ENCODE results near the gene UBL7. TPM values are rescaled to one million over a fixed set of nuclear protein-coding genes. Genes with fewer than 3 reads are reported as not detected.

UBL7 gene
- total RNA-seq, 2 experiments from 2014 or later, result 55.9 to 60.9 TPM

DNA sequence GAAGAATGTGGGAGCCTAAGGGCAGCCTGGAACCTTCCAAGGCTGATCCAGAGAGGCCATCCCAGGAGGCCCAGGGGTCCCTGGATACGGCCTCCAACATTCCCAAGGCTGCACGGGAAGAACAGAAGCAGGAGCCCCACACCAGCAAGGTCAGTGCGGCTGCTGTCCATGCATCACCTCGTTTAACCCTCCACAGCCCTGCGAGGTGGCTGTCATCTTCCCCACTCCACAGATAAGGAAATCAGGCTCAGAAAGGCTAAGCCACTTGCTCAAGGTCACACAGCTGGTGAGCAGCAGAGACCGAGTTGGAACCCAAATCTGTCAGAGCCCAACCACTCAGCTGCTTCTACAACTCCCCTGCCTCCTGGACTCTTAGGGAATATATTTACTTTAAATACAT is 48.8 kb downstream of the UBL7 start:
- H3K27ac Mint-ChIP-seq, result no peak overlapping the region

DNA sequence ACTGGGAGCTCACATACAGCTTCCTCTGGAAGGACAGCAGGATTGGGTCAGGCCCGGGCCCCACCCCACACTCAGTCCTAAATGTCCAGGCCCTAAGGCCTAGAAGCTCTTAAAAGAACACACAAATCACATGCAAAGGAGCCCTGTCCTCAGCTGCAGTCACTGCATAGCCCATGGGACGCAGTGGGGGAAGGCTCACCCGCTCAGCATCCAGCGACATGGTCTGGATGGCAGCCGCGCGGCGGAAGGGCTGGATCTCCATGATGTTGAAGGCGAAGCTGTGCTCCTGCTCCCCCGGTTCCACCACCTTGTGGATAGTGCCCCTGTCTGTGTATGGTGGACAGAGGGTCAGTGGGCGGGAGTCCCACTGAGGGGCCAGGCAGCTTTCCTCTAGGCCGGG is 49.3 kb downstream of the UBL7 start:
- Mint-ChIP-seq H3K27me3 (no peaks in the 10 kb centered on the region), H3K36me3 (peaks cover 24% of the 10 kb centered on the region), H3K4me1 (peaks cover 25% of the 10 kb centered on the region), H3K9me3 (ENCODE audit: low read depth) (no peaks in the 10 kb centered on the region), H3K4me3 (no peak overlapping the region), H3K27ac (no peak overlapping the region)
- CTCF ChIA-PET, result interaction anchor here (1.4 to 1.6 kb wide), 2 partner anchors 20 to 29 kb away, joined by 4 to 6 read pairs; no protein-coding TSS in a partner anchor
- DNase-seq (no peak), ATAC-seq (no peak)

More for the DNA sequence above, 48.8 kb downstream of the UBL7 start:
- Mint-ChIP-seq H3K9me3 (ENCODE audit: low read depth) (no peaks in the 10 kb centered on the region), H3K4me1 (peaks cover 29% of the 10 kb centered on the region), H3K4me3 (no peak overlapping the region), H3K27me3 (no peaks in the 10 kb centered on the region), H3K36me3 (peaks cover 26% of the 10 kb centered on the region)
- DNase-seq (no peak), ATAC-seq (no peak)
- CTCF ChIA-PET, result interaction anchor here (1.4 to 1.6 kb wide), 2 partner anchors 20 to 30 kb away, joined by 4 to 6 read pairs; no protein-coding TSS in a partner anchor

DNA sequence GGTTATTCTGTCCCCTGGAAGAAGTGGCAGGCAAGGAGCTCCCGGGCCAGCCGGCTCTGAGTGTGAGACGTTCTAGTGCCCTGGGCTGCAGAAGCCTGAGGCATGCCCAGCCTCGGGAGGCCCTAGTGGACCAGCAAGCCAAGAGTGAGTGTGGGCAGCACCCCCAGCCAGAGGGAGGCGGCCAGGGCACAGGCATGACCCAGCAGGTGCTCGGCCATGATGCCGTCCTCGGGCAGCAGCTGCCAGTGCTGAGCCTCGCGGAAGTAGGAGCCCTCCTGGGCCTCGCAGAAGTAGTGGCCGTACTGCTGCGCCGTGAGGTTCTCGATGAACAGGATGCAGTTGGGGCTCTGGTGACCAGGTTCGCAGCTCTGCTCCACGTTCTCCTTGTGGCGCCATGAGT is 50.5 kb downstream of the UBL7 start:
- H3K4me3 Mint-ChIP-seq, result no peak overlapping the region
- H3K9me3 Mint-ChIP-seq (ENCODE audit: low read depth), result no peaks in the 10 kb centered on the region
- no peaks in the 10 kb centered on the region for H3K27me3 Mint-ChIP-seq
- CTCF ChIA-PET, result interaction anchor here (1.0 to 12.3 kb wide), 2 partner anchors 22 to 28 kb away, joined by 4 to 108 read pairs; partner anchors contain the start of gene SEMA7A
- peaks cover 16% of the 10 kb centered on the region for H3K4me1 Mint-ChIP-seq
- no peak for DNase-seq
- H3K36me3 Mint-ChIP-seq, result peaks cover 18% of the 10 kb centered on the region
- ATAC-seq, result no peak
- no peak overlapping the region for H3K27ac Mint-ChIP-seq

DNA sequence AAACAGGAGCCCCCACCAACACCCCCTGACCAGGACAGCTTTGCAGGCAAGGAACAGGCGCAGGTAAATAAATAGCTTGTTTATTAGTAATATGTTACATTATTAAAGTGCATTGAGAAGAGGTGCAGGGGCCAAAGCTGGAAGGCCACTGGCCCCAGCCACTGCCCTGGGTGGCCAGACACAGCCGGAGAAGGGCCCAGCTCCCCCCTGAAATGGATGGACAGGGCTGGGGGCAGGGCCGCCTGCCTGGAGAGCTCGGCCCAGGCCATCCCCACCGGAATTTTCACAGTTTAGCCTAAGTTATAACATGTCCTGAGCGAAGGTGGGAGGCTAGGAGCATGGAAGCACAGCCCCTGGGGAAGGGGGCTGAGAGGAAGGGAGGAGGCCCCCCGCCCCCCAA is 51.7 kb downstream of the UBL7 start:
- peaks cover 15% of the 10 kb centered on the region for H3K36me3 Mint-ChIP-seq
- no peaks in the 10 kb centered on the region for H3K27me3 Mint-ChIP-seq
- no peak overlapping the region for H3K4me3 Mint-ChIP-seq
- ATAC-seq (no peak), DNase-seq (no peak)
- CTCF ChIA-PET, result interaction anchor here (0.9 to 12.3 kb wide), 3 partner anchors 23 to 27 kb away, joined by 3 to 108 read pairs (median 4); partner anchors contain the start of gene SEMA7A
- H3K4me1 Mint-ChIP-seq, result peaks cover 9% of the 10 kb centered on the region
- no peak overlapping the region for H3K27ac Mint-ChIP-seq
- H3K9me3 Mint-ChIP-seq (ENCODE audit: low read depth), result no peaks in the 10 kb centered on the region

DNA sequence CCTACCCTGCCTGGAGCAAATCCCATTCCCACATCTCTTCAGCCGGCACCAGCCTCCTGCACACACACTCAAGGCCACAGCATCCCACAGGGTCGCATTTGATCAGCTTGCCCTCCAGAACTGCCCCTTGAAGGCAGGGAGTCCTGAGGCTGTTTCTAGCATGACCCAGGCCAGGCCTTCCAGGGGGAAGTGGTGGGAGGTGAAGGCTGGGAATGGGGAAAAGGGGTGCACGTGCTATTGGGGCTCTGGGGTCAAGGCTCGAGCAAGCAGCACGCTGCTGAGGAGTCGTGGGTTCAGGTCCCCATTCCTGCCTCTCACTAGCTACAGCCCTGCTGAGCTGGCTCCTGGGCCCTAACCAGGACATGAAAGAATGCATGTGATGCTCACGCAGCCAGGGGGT is 52.1 kb downstream of the UBL7 start:
- CTCF ChIA-PET, result interaction anchor here (1.1 to 12.3 kb wide), 2 partner anchors 23 to 25 kb away, joined by 3 to 108 read pairs; partner anchors contain the start of gene SEMA7A
- H3K9me3 Mint-ChIP-seq (ENCODE audit: low read depth), result no peaks in the 10 kb centered on the region
- no peak overlapping the region for H3K4me3 Mint-ChIP-seq
- ATAC-seq (no peak), DNase-seq (no peak)
- peaks cover 11% of the 10 kb centered on the region for H3K36me3 Mint-ChIP-seq
- H3K27ac Mint-ChIP-seq, result no peak overlapping the region
- peaks cover 13% of the 10 kb centered on the region for H3K4me1 Mint-ChIP-seq
- no peaks in the 10 kb centered on the region for H3K27me3 Mint-ChIP-seq

DNA sequence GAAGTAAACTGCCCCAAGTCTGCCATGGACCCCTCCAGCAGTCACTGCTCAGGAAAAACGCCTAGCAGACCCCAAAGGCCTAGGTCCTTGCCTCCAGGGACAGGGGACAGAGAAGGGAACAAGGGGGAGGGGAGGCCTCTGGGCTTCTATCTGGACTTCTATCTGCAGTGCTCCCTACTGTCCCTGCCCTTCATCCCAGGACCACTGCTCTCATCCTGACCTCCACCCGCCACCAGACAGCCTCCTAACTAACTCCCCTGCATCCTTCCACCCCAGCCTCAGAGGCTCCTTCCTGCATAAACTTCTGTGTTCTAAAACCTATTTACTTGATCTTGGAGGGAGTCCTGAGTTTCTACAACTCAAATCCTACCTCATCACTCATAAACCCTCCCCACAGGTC is 52.6 kb downstream of the UBL7 start:
- peak overlapping the region; percentile 25 for H3K27ac Mint-ChIP-seq
- H3K27me3 Mint-ChIP-seq, result no peaks in the 10 kb centered on the region

DNA sequence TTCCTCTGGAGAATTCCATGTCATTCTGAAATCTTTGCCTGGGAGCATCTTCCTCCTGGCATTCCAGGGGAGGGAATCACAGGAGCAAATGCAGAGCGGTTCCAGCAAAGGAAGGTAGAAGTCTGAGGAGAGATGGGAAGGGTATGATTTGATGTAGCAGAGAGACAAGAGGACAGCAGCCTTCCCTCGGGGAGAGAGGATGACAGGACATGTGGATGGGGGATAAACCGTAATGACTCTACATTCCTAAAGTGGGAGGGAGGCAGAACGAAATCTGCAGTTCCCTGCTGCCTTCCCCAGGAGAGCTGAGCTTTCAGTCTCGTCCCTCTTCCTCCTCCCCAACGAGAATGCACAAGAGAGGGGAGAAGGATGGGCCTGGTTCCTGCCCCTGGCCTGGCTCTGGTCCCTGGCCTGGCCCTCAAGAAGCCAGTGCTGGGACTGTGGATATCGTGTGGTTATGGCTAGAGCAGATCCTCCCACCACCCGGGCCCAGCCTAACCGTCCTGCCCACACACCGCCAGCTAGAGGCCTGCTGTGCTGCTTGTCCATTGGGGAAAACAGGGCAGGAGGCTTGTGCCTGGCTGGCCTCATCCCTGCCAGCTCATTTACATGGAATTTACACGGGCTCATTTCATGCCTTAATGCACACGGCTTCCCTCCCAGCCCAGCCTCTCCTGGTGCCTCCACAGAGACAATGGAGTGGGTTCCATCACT is 53.8 kb downstream of the UBL7 start:
- peaks cover 10% of the 10 kb centered on the region for H3K36me3 Mint-ChIP-seq
- no peak overlapping the region for H3K4me3 Mint-ChIP-seq
- peaks cover 30% of the 10 kb centered on the region for H3K4me1 Mint-ChIP-seq
- no peak overlapping the region for H3K27ac Mint-ChIP-seq
- CTCF ChIA-PET, result interaction anchor here (0.9 to 12.3 kb wide), 2 partner anchors 23 to 25 kb away, joined by 3 to 108 read pairs; partner anchors contain the start of gene SEMA7A
- no peaks in the 10 kb centered on the region for H3K27me3 Mint-ChIP-seq
- no peaks in the 10 kb centered on the region for H3K9me3 Mint-ChIP-seq (ENCODE audit: low read depth)
- no peak for DNase-seq
- no peak for ATAC-seq

More for the DNA sequence above, 52.6 kb downstream of the UBL7 start:
- Mint-ChIP-seq H3K4me1 (peaks cover 17% of the 10 kb centered on the region), H3K9me3 (ENCODE audit: low read depth) (no peaks in the 10 kb centered on the region), H3K4me3 (no peak overlapping the region), H3K36me3 (peaks cover 11% of the 10 kb centered on the region)
- CTCF ChIA-PET, result interaction anchor here (0.9 to 12.3 kb wide), 2 partner anchors 24 to 25 kb away, joined by 3 to 108 read pairs; partner anchors contain the start of gene SEMA7A
- DNase-seq (no peak), ATAC-seq (no peak)

DNA sequence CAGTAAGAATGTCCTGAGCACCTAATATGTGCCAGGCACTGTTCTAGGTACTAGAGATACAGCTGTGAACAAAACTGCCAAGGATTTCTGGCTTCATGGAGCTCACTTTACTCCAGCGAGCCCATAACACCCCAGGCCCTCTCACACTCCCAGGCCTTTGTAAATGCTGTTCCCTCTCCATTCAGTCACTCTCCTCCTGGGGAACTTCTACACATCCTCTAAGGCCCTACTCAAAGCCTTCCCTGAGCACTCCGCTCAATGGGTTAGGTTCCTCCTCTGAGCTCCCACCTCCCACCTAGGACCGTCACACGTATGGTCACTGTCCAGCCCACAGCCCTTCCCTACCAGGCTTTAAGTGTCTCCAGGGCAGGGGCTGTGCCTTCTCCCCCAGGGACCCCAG is 54.4 kb downstream of the UBL7 start:
- ATAC-seq, result no peak
- H3K4me1 Mint-ChIP-seq, result peaks cover 36% of the 10 kb centered on the region
- CTCF ChIA-PET, result interaction anchor here (8.4 to 12.3 kb wide), 2 partner anchors 23 to 26 kb away, joined by 108 to 123 read pairs; partner anchors contain the start of gene SEMA7A
- no peak overlapping the region for H3K27ac Mint-ChIP-seq
- no peaks in the 10 kb centered on the region for H3K27me3 Mint-ChIP-seq
- no peak for DNase-seq
- H3K9me3 Mint-ChIP-seq (ENCODE audit: low read depth), result no peaks in the 10 kb centered on the region
- H3K4me3 Mint-ChIP-seq, result no peak overlapping the region
- H3K36me3 Mint-ChIP-seq, result peaks cover 6% of the 10 kb centered on the region

DNA sequence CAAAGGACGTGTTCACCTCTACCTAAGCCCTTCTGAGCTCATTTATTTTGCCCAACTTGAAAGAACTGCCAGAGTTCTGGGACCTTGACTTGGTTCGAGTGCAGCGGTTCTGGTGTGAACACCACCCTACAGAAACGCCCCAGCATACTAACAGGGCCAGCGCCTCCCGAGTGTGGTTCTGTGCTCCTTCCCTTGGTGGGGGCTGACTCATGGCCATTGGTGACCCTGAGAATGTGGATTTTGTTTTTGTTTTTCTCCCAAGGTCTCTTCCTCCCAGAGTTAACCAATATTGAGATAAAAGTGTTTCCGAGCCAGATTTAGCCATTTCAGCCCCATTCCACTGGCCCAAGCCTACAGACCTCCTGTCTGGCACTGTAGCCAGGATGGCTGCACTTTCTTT is 55.1 kb downstream of the UBL7 start:
- CTCF ChIA-PET, result interaction anchor here (8.4 to 12.3 kb wide), 2 partner anchors 22 to 26 kb away, joined by 108 to 123 read pairs; partner anchors contain the start of gene SEMA7A
- H3K4me1 Mint-ChIP-seq, result peaks cover 43% of the 10 kb centered on the region
- no peak for ATAC-seq
- H3K27me3 Mint-ChIP-seq, result no peaks in the 10 kb centered on the region
- peaks cover 3% of the 10 kb centered on the region for H3K36me3 Mint-ChIP-seq
- no peak for DNase-seq
- peak overlapping the region; percentile 5 for H3K27ac Mint-ChIP-seq
- no peak overlapping the region for H3K4me3 Mint-ChIP-seq
- H3K9me3 Mint-ChIP-seq (ENCODE audit: low read depth), result no peaks in the 10 kb centered on the region

DNA sequence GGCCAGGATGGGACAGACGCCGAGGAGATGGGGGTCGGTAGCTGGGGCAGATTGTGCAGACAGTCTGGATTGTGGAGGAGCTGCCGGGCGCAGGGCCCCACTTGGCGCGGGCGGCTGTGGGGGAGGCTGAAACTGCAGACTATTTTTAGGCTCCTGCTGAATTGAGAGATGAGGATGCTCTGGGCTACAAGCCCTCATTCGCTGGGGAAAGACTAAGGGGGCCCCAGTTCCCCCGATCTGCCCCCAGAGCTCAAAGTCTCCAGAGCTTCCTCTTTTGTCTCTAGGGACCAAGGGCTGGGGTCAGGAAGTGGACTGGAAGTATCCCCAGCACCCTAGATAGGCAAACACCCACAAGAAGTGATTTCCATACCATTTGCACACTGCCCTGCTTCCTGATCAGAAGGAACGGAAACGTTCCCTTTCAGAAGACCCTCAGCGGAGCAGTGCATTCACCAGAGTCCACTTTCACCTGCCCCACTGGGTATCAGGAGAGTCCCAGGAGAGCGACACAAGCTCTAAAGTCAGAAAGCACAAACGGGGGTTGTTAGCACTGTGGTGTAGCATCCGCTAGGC is 56.9 kb downstream of the UBL7 start:
- Mint-ChIP-seq H3K27ac (peak overlapping the region; percentile 90), H3K9me3 (ENCODE audit: low read depth) (no peaks in the 10 kb centered on the region), H3K4me3 (peak overlapping the region; percentile 25), H3K4me1 (peaks cover 60% of the 10 kb centered on the region), H3K27me3 (no peaks in the 10 kb centered on the region), H3K36me3 (peaks cover 1% of the 10 kb centered on the region)
- DNase-seq (no peak), ATAC-seq (no peak)
- CTCF ChIA-PET, result interaction anchor here (1.0 to 12.3 kb wide), 7 partner anchors 16 to 36 kb away, joined by 4 to 123 read pairs (median 7); partner anchors contain the start of gene SEMA7A

DNA sequence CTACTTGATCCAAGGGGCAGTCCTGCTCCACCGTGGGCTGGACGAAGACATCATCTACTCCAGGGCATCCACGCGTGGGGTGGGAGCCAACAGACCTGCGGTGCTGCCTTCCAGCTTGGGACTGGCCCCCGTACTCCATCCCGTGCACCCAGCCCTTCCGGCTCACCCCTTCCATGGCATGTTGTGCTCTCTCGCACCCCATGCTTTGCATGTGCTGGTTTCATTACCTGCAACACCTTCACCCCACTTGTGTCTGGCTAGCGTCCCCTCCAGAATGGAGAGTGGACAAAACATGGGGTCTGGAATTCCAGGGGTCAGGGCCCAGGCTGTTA is 57.4 kb downstream of the UBL7 start:
- Mint-ChIP-seq H3K27me3 (no peaks in the 10 kb centered on the region), H3K36me3 (peaks cover 1% of the 10 kb centered on the region), H3K4me3 (peak overlapping the region; percentile 25), H3K9me3 (ENCODE audit: low read depth) (no peaks in the 10 kb centered on the region), H3K27ac (peak overlapping the region; percentile 90), H3K4me1 (peaks cover 64% of the 10 kb centered on the region)
- ATAC-seq (no peak), DNase-seq (no peak)
- CTCF ChIA-PET, result interaction anchor here (1.1 to 12.3 kb wide), 12 partner anchors 10 to 380 kb away, joined by 3 to 123 read pairs (median 6); partner anchors contain the start of gene SEMA7A

DNA sequence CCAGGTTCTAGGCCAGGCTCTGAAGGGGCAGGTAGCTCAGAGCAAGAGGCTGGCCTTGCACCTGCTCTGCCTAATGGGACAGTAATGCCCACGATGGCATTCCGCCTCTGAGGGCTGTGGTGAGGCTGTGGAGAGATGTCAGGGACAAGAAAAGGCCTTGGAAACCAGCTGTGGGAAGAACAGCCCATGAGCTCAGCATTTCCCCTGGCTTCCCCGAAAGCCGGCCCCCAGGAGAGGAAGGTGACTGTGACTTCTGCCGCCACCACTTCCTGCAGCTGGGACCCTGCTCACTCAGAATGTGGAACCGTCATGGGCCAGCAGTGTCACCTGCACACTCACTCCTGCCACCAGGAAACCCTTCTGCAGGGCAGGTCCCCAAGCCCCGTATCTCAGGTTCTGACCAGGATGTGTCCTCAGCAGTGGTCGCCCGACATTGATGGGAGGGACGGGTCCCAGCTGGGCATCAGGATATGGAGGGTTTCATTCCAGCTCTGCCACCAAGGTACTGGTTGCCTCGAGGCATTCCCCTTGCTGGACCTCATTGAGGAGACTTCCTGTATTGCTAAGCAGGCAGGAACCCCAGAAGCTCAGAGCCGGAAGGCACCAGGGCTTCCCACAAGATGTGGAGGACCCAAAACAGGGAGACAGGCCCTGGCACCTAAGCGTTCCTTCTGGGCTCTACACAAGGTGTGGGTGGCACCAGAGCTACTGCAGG is 57.9 kb downstream of the UBL7 start:
- peak; percentile 76 for ATAC-seq
- peak; percentile 95 for DNase-seq
- peaks cover 2% of the 10 kb centered on the region for H3K36me3 Mint-ChIP-seq
- H3K27me3 Mint-ChIP-seq, result no peaks in the 10 kb centered on the region
- H3K27ac Mint-ChIP-seq, result peak overlapping the region; percentile 90
- H3K4me1 Mint-ChIP-seq, result peaks cover 68% of the 10 kb centered on the region
- CTCF ChIA-PET, result interaction anchor here (0.8 to 12.3 kb wide), 18 partner anchors 10 to 506 kb away, joined by 3 to 123 read pairs (median 4); partner anchors contain the start of genes SEMA7A and UBL7
- H3K9me3 Mint-ChIP-seq (ENCODE audit: low read depth), result no peaks in the 10 kb centered on the region
- H3K4me3 Mint-ChIP-seq, result peak overlapping the region; percentile 25

DNA sequence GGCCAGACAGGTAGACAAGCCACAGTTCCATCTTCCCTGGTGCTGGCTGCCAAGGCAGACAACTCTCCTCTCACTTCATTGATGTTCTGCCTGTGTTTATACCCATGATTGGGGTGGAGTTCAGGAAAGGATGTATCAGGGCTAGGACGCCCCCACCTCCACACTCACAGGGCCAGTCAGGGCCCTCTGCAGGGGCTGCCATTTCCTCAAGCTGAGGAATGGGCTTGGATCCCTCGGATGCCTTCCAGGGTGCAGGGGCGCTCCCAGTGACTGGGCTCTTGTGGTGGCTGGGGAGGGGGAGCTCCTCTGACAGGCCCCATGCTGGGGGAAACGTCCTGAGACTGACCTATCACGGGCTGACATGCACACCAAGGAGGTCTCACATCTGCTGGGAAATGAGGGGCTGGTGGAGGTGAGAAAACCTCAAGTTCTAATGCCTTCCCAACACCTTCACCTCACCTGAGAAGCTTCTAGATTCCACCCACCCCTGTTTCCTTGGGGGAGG is 58.6 kb downstream of the UBL7 start:
- no peaks in the 10 kb centered on the region for H3K9me3 Mint-ChIP-seq (ENCODE audit: low read depth)
- peak overlapping the region; percentile 90 for H3K27ac Mint-ChIP-seq
- peaks cover 2% of the 10 kb centered on the region for H3K36me3 Mint-ChIP-seq
- peak overlapping the region; percentile 23 for H3K4me3 Mint-ChIP-seq
- CTCF ChIA-PET, result interaction anchor here (0.8 to 12.3 kb wide), 16 partner anchors 14 to 507 kb away, joined by 3 to 123 read pairs (median 5); partner anchors contain the start of genes SEMA7A and UBL7
- peaks cover 74% of the 10 kb centered on the region for H3K4me1 Mint-ChIP-seq
- ATAC-seq (peak; percentile 1), DNase-seq (no peak)
- no peaks in the 10 kb centered on the region for H3K27me3 Mint-ChIP-seq
